GM23338 (cell line): ENCODE measurements around the gene CGNL1.

ENCODE experiments used
- CREB1 ChIP-seq: fragments of 250-450 bp; sonication (Bioruptor Pico); IDR thresholded peaks from 2 replicates; pipeline ENCODE4 v1.5.0; 2020; ENCODE audit warnings: low read depth, mild to moderate bottlenecking, moderate library complexity
- EZH2 ChIP-seq: fragments of 200-600 bp; sonication (generic); IDR thresholded peaks from one replicate; pipeline ENCODE4 v1.8.0; 2017; ENCODE audit warnings: antibody characterized with exemption, mild to moderate bottlenecking, low read depth; ENCODE audit not compliant: unreplicated experiment
- EZH2phosphoT487 ChIP-seq: fragments of 200-600 bp; sonication (generic); IDR thresholded peaks from one replicate; pipeline ENCODE4 v1.8.1; 2018; ENCODE audit warnings: antibody characterized with exemption; ENCODE audit not compliant: unreplicated experiment
- JUNB ChIP-seq: IDR thresholded peaks from one replicate; pipeline ENCODE4 v1.6.1; 2016; ENCODE audit warnings: antibody characterized with exemption; ENCODE audit not compliant: unreplicated experiment
- POLR2AphosphoS5 ChIP-seq: IDR thresholded peaks from 2 replicates; pipeline ENCODE4 v1.6.1; 2016; ENCODE audit warnings: antibody characterized with exemption, low read depth
- ZNF114 ChIP-seq: fragments of 250-450 bp; sonication (Bioruptor Pico); IDR thresholded peaks from 2 replicates; pipeline ENCODE4 v1.5.0; 2020; ENCODE audit warnings: mild to moderate bottlenecking, moderate library complexity
- TF ChIP-seq, protein P1 (sequence below), 2 experiments: fragments of 200-600 bp in 1 of 2; sonication (generic) in 1 of 2; conservative IDR thresholded peaks; 2 replicates each; pipeline versions ENCODE4 v1.5.1 to v1.6.1; 2016 to 2017; ENCODE audit warnings: antibody characterized with exemption in 2 of 2, low read depth in 2 of 2, mild to moderate bottlenecking in 2 of 2, moderate library complexity in 1 of 2
- TF ChIP-seq, protein P2 (sequence below): IDR thresholded peaks from one replicate; pipeline ENCODE4 v1.6.1; 2018; ENCODE audit warnings: antibody characterized with exemption; ENCODE audit not compliant: unreplicated experiment
- TF ChIP-seq, protein P3 (sequence below): IDR thresholded peaks from 2 replicates; pipeline ENCODE4 v1.6.1; 2016; ENCODE audit warnings: antibody characterized with exemption

DNA sequence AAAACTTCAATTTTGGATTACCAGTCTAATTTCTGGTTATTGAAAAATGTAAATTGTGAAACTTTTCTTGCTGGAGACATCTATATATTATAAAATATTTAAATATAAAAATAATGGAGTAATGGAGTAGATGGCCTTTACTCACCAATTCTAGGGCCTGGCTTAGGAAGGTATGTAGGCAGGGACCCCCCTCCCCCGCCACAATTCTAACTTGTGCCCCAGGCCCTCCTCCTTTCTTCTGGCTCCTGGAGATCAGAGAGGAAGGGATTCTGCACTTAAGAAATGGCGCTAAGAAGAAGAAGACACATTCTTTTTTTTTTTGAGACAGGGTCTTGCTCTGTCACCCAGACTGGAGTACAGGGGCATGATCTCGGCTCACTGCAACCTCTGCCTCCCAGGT, 49.5 kb downstream of the CGNL1 start:
- TF ChIP-seq, protein P1, sequence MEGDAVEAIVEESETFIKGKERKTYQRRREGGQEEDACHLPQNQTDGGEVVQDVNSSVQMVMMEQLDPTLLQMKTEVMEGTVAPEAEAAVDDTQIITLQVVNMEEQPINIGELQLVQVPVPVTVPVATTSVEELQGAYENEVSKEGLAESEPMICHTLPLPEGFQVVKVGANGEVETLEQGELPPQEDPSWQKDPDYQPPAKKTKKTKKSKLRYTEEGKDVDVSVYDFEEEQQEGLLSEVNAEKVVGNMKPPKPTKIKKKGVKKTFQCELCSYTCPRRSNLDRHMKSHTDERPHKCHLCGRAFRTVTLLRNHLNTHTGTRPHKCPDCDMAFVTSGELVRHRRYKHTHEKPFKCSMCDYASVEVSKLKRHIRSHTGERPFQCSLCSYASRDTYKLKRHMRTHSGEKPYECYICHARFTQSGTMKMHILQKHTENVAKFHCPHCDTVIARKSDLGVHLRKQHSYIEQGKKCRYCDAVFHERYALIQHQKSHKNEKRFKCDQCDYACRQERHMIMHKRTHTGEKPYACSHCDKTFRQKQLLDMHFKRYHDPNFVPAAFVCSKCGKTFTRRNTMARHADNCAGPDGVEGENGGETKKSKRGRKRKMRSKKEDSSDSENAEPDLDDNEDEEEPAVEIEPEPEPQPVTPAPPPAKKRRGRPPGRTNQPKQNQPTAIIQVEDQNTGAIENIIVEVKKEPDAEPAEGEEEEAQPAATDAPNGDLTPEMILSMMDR (conservative IDR thresholded peaks at IDR 0.05; ENCODE audit: low read depth in 2 of 2): no peak
- TF ChIP-seq CREB1 (no peak), EZH2phosphoT487 (no peak), POLR2AphosphoS5 (no peak), EZH2 (no peak), JUNB (no peak), ZNF114 (no peak)
- TF ChIP-seq, protein P2, sequence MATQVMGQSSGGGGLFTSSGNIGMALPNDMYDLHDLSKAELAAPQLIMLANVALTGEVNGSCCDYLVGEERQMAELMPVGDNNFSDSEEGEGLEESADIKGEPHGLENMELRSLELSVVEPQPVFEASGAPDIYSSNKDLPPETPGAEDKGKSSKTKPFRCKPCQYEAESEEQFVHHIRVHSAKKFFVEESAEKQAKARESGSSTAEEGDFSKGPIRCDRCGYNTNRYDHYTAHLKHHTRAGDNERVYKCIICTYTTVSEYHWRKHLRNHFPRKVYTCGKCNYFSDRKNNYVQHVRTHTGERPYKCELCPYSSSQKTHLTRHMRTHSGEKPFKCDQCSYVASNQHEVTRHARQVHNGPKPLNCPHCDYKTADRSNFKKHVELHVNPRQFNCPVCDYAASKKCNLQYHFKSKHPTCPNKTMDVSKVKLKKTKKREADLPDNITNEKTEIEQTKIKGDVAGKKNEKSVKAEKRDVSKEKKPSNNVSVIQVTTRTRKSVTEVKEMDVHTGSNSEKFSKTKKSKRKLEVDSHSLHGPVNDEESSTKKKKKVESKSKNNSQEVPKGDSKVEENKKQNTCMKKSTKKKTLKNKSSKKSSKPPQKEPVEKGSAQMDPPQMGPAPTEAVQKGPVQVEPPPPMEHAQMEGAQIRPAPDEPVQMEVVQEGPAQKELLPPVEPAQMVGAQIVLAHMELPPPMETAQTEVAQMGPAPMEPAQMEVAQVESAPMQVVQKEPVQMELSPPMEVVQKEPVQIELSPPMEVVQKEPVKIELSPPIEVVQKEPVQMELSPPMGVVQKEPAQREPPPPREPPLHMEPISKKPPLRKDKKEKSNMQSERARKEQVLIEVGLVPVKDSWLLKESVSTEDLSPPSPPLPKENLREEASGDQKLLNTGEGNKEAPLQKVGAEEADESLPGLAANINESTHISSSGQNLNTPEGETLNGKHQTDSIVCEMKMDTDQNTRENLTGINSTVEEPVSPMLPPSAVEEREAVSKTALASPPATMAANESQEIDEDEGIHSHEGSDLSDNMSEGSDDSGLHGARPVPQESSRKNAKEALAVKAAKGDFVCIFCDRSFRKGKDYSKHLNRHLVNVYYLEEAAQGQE: no peak
- TF ChIP-seq, protein P3, sequence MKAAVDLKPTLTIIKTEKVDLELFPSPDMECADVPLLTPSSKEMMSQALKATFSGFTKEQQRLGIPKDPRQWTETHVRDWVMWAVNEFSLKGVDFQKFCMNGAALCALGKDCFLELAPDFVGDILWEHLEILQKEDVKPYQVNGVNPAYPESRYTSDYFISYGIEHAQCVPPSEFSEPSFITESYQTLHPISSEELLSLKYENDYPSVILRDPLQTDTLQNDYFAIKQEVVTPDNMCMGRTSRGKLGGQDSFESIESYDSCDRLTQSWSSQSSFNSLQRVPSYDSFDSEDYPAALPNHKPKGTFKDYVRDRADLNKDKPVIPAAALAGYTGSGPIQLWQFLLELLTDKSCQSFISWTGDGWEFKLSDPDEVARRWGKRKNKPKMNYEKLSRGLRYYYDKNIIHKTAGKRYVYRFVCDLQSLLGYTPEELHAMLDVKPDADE: no peak
